ENCODE results near the gene JAG2. TPM values are rescaled to one million over a fixed set of nuclear protein-coding genes. Genes with fewer than 3 reads are reported as not detected.

JAG2 gene
- total RNA-seq, 6 experiments from 2014 or later = 0.23 to 0.76 (median 0.42) TPM

- no peak for DNase-seq
- no peaks in the 10 kb centered on the region; the same call in 1 of the 2 replicates for H3K27me3 Mint-ChIP-seq (ENCODE audit: insufficient read depth)
Observed at GRCh38 chr14:105143451-105144025, 25.0 kb downstream of the JAG2 start.

DNA sequence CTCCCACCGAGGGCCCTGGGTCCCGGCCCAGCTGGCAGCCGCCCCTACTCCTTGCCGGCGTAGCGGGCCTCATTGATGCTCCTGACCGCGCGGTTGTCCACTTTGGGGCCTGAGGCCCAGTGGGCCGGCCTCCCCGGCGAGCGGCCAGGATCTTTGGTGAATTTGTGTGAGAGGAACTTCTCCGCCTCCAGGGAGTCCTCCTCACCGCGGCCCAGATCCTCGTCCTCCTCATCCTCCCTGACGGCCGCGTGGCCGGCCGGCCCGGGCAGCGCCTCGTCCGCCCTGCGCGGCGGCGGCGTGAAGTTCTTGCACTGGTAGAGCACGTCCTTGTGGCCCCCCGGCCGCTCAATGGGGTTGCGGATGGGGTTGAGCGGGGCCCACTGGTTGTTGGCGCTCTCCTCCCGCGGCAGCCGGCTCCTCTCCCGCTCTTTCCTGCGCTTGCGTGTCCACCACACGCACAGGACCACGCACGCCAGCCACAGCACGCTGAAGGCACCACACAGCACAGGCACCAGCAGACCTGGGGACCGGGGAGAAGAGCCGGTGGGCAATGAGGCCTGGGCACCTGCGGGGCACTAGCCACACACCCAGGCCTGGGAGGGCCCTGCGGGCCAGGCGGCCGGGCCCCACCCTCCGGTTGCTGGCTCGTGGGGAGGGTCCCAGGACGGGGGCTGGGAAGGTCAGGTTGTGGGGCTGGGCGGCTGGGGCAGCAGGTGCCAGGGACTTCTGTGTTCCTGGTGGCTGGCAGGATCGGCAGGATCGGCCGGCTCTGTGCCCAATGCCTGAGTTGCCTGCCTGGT, 25.7 kb downstream of the JAG2 start:
- Mint-ChIP-seq H3K9me3 (peaks cover 21% of the 10 kb centered on the region), H3K36me3 (ENCODE audit: low read depth) (peaks cover 4% of the 10 kb centered on the region; the same call in 1 of the 2 replicates), H3K27me3 (ENCODE audit: insufficient read depth) (no peaks in the 10 kb centered on the region; the same call in 1 of the 2 replicates), H3K4me3 (no peak overlapping the region), H3K4me1 (ENCODE audit: low read depth) (no peaks in the 10 kb centered on the region), H3K27ac (no peak overlapping the region)
- DNase-seq = no peak
- no peak for TF ChIP-seq CTCF (IDR thresholded peaks at IDR 0.05)

More at GRCh38 chr14:105143451-105144025, 25.0 kb downstream of the JAG2 start:
- Mint-ChIP-seq H3K4me3 (no peak overlapping the region), H3K27ac (no peak overlapping the region), H3K36me3 (ENCODE audit: low read depth) (peaks cover 4% of the 10 kb centered on the region; the same call in 1 of the 2 replicates), H3K4me1 (ENCODE audit: low read depth) (no peaks in the 10 kb centered on the region), H3K9me3 (peaks cover 20% of the 10 kb centered on the region)
- TF ChIP-seq CTCF (IDR thresholded peaks at IDR 0.05) = no peak

DNA sequence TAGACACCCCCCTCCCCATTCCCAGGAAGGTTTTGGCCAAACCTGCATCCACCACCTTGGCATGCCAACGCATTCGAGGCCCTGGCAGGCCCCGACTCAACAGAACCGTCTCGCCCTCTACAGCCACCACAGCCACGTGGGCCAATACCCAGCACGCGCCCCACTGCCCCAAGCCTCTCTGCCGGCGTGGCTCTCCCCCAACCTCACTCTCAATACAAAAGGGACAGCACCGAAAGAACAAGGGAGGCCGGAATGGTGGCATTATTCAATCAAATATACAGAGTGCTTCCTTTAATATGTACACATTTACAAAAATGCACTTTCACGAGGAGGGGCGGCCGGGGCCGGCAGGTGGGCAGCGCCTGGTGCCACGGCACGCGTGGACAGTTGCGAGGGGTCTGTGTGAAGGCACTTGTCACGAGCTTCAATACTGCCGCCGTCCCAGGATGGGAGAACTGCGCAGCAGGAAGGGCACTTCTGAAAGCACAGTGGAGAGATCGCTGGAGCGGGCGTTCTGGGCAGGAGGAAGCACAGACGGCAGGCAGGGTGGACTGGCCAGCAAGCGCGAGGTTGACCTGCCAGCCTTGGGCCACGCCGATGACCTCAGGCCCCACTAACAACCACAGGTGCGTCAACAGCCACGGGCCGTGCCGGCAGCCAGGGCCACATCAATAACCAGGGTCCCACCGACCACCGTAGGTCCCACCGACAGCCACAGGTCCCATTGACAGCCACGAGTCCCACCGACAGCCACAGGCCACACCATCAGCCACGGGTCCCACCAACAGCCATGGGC, 26.9 kb downstream of the JAG2 start:
- no peak for TF ChIP-seq CTCF (IDR thresholded peaks at IDR 0.05)
- peaks cover 4% of the 10 kb centered on the region; the same call in 1 of the 2 replicates for H3K36me3 Mint-ChIP-seq (ENCODE audit: low read depth)
- no peak overlapping the region for H3K27ac Mint-ChIP-seq
- DNase-seq = no peak
- H3K27me3 Mint-ChIP-seq (ENCODE audit: insufficient read depth) = no peaks in the 10 kb centered on the region; the same call in 1 of the 2 replicates
- peaks cover 21% of the 10 kb centered on the region for H3K9me3 Mint-ChIP-seq
- no peak overlapping the region for H3K4me3 Mint-ChIP-seq
- H3K4me1 Mint-ChIP-seq (ENCODE audit: low read depth) = no peaks in the 10 kb centered on the region

DNA sequence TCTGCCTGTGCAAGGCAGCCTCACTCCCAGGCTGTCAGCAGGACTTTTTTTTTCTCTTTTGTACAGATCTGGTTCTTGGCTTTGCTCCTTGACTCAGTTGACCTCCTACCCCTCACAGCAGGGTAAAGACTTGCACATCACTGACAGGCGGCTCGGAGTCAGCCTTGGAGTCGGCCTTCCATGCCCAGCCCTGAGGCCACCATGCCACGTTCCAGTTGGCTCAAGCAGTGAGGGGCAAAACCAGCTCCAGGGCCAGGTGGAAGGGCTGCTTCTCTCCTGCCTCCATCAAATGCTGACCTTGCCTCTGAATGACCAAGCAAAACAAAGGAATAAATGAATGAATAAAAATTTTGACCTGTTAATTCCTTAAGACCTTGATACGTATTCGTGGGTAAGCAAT, 27.6 kb downstream of the JAG2 start:
- H3K36me3 Mint-ChIP-seq (ENCODE audit: low read depth) = peaks cover 4% of the 10 kb centered on the region; the same call in 1 of the 2 replicates
- no peak for TF ChIP-seq CTCF (IDR thresholded peaks at IDR 0.05)
- DNase-seq = no peak
- no peak overlapping the region for H3K4me3 Mint-ChIP-seq
- no peaks in the 10 kb centered on the region for H3K4me1 Mint-ChIP-seq (ENCODE audit: low read depth)
- H3K27me3 Mint-ChIP-seq (ENCODE audit: insufficient read depth) = no peaks in the 10 kb centered on the region; the same call in 1 of the 2 replicates
- H3K9me3 Mint-ChIP-seq = peaks cover 21% of the 10 kb centered on the region
- H3K27ac Mint-ChIP-seq = no peak overlapping the region

GRCh38 chr14:105140581-105140980, 28.0 kb downstream of the JAG2 start:
- Mint-ChIP-seq H3K9me3 (peaks cover 21% of the 10 kb centered on the region), H3K4me3 (no peak overlapping the region), H3K36me3 (ENCODE audit: low read depth) (peaks cover 4% of the 10 kb centered on the region; the same call in 1 of the 2 replicates), H3K27me3 (ENCODE audit: insufficient read depth) (no peaks in the 10 kb centered on the region; the same call in 1 of the 2 replicates), H3K4me1 (ENCODE audit: low read depth) (no peaks in the 10 kb centered on the region), H3K27ac (no peak overlapping the region)
- no peak for DNase-seq
- no peak for TF ChIP-seq CTCF (IDR thresholded peaks at IDR 0.05)
